WTC11 (cell line): ENCODE data around the gene GBF1. TPM values are rescaled to one million over a fixed set of nuclear protein-coding genes. Genes with fewer than 3 reads are reported as not detected.

Experiments used
- ATAC-seq: fragments of 200-7000 bp; cut with Tn5 transposase; 2 replicates; pipeline ENCODE4 v1.10.0; 2021; ENCODE audit warnings: mild to moderate bottlenecking, moderate library complexity
- CTCF ChIA-PET: fragments of 300-600 bp; sonication (Branson Sonifier 250); formaldehyde crosslinking; loops from one replicate; lab custom pipeline; 2021; ENCODE audit warnings: antibody characterized with exemption; lab: Charles Lee
- POLR2A ChIA-PET: fragments of 350-600 bp; sonication (Branson Sonifier 250); formaldehyde crosslinking; loops from one replicate; lab custom pipeline; 2021; ENCODE audit warnings: antibody characterized with exemption; lab: Charles Lee
- DNase-seq: peaks from one replicate; pipeline ENCODE4 v3.0.0; 2021; ENCODE audit warnings: low spot score
- H3K27ac Mint-ChIP-seq: 2 replicates; pipeline ENCODE4 v1.8.0; 2021; ENCODE audit warnings: mixed read lengths
- H3K27me3 Mint-ChIP-seq: 2 replicates; pipeline ENCODE4 v1.8.0; 2021; ENCODE audit warnings: low read depth, mild to moderate bottlenecking, moderate library complexity, mixed read lengths
- H3K36me3 Mint-ChIP-seq: 2 replicates; pipeline ENCODE4 v1.8.0; 2021; ENCODE audit warnings: mixed read lengths
- H3K4me1 Mint-ChIP-seq: 2 replicates; pipeline ENCODE4 v1.8.0; 2022; ENCODE audit warnings: mixed read lengths
- H3K4me3 Mint-ChIP-seq: 2 replicates; pipeline ENCODE4 v1.8.0; 2021; ENCODE audit warnings: mild to moderate bottlenecking, moderate library complexity, mixed read lengths
- H3K9me3 Mint-ChIP-seq: 2 replicates; pipeline ENCODE4 v1.8.0; 2021; ENCODE audit warnings: mixed read lengths
- CDX4 ChIP-seq: fragments of 250-450 bp; sonication (Bioruptor Pico); IDR thresholded peaks from 2 replicates; pipeline ENCODE4 v1.9.0; 2021; ENCODE audit warnings: moderate library complexity, mild to moderate bottlenecking, inconsistent platforms, borderline replicate concordance
- GRHL2 ChIP-seq: fragments of 250-450 bp; sonication (Bioruptor Pico); IDR thresholded peaks from 2 replicates; pipeline ENCODE4 v1.8.0; 2022; ENCODE audit warnings: mild to moderate bottlenecking, moderate library complexity; ENCODE audit not compliant: insufficient replicate concordance, severe bottlenecking
- GTF2I ChIP-seq: fragments of 250-450 bp; sonication (Bioruptor Pico); conservative IDR thresholded peaks from 2 replicates; pipeline ENCODE4 v1.4.0; 2021; ENCODE audit warnings: mild to moderate bottlenecking
- IRF2 ChIP-seq: sonication (generic); formaldehyde crosslinking; IDR thresholded peaks from 2 replicates; pipeline ENCODE4 v1.8.0; 2022; ENCODE audit warnings: low read depth, missing genetic modification reagents, borderline replicate concordance
- JUN ChIP-seq: sonication (generic); formaldehyde crosslinking; IDR thresholded peaks from 2 replicates; pipeline ENCODE4 v1.8.0; 2023; ENCODE audit warnings: mild to moderate bottlenecking, missing genetic modification reagents
- KAT7 ChIP-seq: sonication (generic); formaldehyde crosslinking; IDR thresholded peaks from 2 replicates; pipeline ENCODE4 v1.8.1; 2023; ENCODE audit warnings: missing genetic modification reagents, mild to moderate bottlenecking, borderline replicate concordance
- MYBL2 ChIP-seq: sonication (generic); formaldehyde crosslinking; IDR thresholded peaks from 2 replicates; pipeline ENCODE4 v1.8.1; 2023; ENCODE audit warnings: mild to moderate bottlenecking, moderate library complexity, missing genetic modification reagents
- NR2C2 ChIP-seq: sonication (generic); formaldehyde crosslinking; IDR thresholded peaks from 2 replicates; pipeline ENCODE4 v1.8.0; 2022; ENCODE audit warnings: mild to moderate bottlenecking, missing genetic modification reagents
- PREB ChIP-seq: sonication (generic); formaldehyde crosslinking; IDR thresholded peaks from 2 replicates; pipeline ENCODE4 v1.8.1; 2022; ENCODE audit warnings: mild to moderate bottlenecking, missing genetic modification reagents, moderate library complexity, borderline replicate concordance
- RELA ChIP-seq: sonication (generic); formaldehyde crosslinking; IDR thresholded peaks from 2 replicates; pipeline ENCODE4 v1.8.1; 2022; ENCODE audit warnings: missing genetic modification reagents, mild to moderate bottlenecking, borderline replicate concordance
- TEAD1 ChIP-seq: sonication (generic); formaldehyde crosslinking; IDR thresholded peaks from 2 replicates; pipeline ENCODE4 v1.8.0; 2022; ENCODE audit warnings: mild to moderate bottlenecking, missing genetic modification reagents
- TP53 ChIP-seq: sonication (generic); formaldehyde crosslinking; IDR thresholded peaks from 2 replicates; pipeline ENCODE4 v1.8.1; 2023; ENCODE audit warnings: mild to moderate bottlenecking, missing genetic modification reagents
- ZNF121 ChIP-seq: sonication (generic); formaldehyde crosslinking; IDR thresholded peaks from 2 replicates; pipeline ENCODE4 v1.8.0; 2023; ENCODE audit warnings: missing genetic modification reagents
- ZNF232 ChIP-seq: sonication (generic); formaldehyde crosslinking; IDR thresholded peaks from 2 replicates; pipeline ENCODE4 v1.8.0; 2022; ENCODE audit warnings: mild to moderate bottlenecking, missing genetic modification reagents
- ZNF396 ChIP-seq: fragments of 250-450 bp; sonication (Bioruptor Pico); IDR thresholded peaks from 2 replicates; pipeline ENCODE4 v1.8.0; 2021; ENCODE audit warnings: mild to moderate bottlenecking, moderate library complexity, borderline replicate concordance
- ZNF416 ChIP-seq: fragments of 250-450 bp; sonication (Bioruptor Pico); IDR thresholded peaks from 2 replicates; pipeline ENCODE4 v1.9.0; 2021; ENCODE audit warnings: mild to moderate bottlenecking, inconsistent platforms
- total RNA-seq: library from RNA; stranded (reverse); gene quantifications from 3 replicates; pipeline ENCODE4 v1.2.3, GENCODE V29; 2021
- TF ChIP-seq, protein P1 (sequence below): sonication (generic); formaldehyde crosslinking; IDR thresholded peaks from 2 replicates; pipeline ENCODE4 v1.8.0; 2022; ENCODE audit warnings: missing genetic modification reagents
- TF ChIP-seq, protein P2 (sequence below): sonication (generic); formaldehyde crosslinking; IDR thresholded peaks from 2 replicates; pipeline ENCODE4 v1.8.1; 2022; ENCODE audit warnings: low read depth, missing genetic modification reagents, borderline replicate concordance
- TF ChIP-seq, protein P3 (sequence below): fragments of 250-450 bp; sonication (Bioruptor Pico); IDR thresholded peaks from 2 replicates; pipeline ENCODE4 v1.9.0; 2021; ENCODE audit warnings: mild to moderate bottlenecking
- TF ChIP-seq, protein P4 (sequence below): sonication (generic); formaldehyde crosslinking; IDR thresholded peaks from 2 replicates; pipeline ENCODE4 v1.8.0; 2023; ENCODE audit warnings: mild to moderate bottlenecking, missing genetic modification reagents
- TF ChIP-seq, protein P5 (sequence below): sonication (generic); formaldehyde crosslinking; IDR thresholded peaks from 2 replicates; pipeline ENCODE4 v1.8.0; 2023; ENCODE audit warnings: missing genetic modification reagents
- TF ChIP-seq, protein P6 (sequence below): sonication (generic); formaldehyde crosslinking; IDR thresholded peaks from 2 replicates; pipeline ENCODE4 v1.8.1; 2023; ENCODE audit warnings: mild to moderate bottlenecking, missing genetic modification reagents, moderate library complexity

Gene GBF1
- total RNA-seq, 1 experiment from 2014 or later: 32.4 TPM

DNA sequence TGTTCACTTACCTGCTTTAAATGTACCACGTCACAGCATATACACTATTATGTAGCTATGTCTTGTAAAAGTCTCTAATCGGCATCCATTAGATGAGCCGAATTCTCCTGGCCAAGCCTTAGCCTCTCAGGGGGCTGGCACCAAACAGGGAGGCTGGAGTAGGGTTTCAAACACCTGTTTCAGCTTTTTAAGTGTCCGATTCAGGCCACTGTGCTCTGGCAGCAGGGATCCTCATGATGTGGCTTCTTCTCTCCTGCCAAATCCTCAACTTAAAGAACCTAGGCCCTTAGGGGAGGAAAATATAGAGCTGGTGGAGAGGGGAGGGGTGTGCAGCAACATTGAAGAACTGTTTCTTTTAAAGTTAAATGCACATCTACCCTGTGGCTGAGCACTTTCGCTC is 81.7 kb downstream of the GBF1 start (continued):
- TF ChIP-seq, protein P1, sequence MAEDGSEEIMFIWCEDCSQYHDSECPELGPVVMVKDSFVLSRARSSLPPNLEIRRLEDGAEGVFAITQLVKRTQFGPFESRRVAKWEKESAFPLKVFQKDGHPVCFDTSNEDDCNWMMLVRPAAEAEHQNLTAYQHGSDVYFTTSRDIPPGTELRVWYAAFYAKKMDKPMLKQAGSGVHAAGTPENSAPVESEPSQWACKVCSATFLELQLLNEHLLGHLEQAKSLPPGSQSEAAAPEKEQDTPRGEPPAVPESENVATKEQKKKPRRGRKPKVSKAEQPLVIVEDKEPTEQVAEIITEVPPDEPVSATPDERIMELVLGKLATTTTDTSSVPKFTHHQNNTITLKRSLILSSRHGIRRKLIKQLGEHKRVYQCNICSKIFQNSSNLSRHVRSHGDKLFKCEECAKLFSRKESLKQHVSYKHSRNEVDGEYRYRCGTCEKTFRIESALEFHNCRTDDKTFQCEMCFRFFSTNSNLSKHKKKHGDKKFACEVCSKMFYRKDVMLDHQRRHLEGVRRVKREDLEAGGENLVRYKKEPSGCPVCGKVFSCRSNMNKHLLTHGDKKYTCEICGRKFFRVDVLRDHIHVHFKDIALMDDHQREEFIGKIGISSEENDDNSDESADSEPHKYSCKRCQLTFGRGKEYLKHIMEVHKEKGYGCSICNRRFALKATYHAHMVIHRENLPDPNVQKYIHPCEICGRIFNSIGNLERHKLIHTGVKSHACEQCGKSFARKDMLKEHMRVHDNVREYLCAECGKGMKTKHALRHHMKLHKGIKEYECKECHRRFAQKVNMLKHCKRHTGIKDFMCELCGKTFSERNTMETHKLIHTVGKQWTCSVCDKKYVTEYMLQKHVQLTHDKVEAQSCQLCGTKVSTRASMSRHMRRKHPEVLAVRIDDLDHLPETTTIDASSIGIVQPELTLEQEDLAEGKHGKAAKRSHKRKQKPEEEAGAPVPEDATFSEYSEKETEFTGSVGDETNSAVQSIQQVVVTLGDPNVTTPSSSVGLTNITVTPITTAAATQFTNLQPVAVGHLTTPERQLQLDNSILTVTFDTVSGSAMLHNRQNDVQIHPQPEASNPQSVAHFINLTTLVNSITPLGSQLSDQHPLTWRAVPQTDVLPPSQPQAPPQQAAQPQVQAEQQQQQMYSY (CRISPR knock-in tag): no peak

DNA sequence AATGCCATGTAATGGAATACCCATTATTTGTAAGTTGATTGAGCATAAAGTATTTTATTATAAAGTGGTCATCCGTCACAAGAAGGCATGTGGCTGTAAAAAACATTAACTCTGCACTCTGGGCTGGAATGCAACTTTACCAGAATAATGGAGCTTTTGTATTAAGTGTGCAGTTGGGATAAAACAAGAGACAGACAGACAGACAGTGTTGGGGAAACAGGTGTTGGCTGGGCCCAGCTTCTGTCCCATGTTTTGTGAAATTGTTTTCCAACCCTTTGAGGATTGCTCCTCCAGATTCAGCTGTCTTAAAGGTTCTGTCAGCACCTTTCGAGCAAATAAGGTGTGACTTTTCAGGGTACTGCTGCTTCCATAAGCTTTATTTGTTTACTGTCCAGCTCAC is 82.3 kb downstream of the GBF1 start:
- CTCF ChIA-PET: interaction anchor here (0.5 to 2.2 kb wide), 5 partner anchors 25 to 158 kb away, joined by 3 to 7 read pairs (median 3); no protein-coding TSS in a partner anchor

DNA sequence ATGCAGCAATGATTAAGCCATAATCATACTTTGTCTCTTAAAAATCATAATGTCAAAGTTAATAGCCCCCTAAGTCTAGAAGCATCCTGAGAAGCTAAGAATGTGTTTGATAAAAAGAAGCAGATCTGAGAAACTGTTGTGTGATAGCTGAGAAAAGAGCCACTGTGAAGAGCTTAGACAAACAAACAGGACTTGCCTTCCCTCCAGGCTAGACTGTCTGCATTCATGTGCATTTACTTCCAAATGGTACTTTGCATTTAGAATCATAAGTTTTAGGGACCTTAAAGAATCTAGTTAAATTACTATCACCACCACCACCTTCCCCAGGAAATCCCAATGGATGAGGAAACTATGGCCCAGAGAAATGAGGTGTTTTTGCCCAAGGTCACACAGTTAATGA is 87.4 kb downstream of the GBF1 start:
- ChIA-PET CTCF (interaction anchor here (2.0 to 3.4 kb wide), 2 partner anchors 14 to 102 kb away, joined by 8 to 27 read pairs; no protein-coding TSS in a partner anchor), POLR2A (no interaction called here)
- Mint-ChIP-seq H3K9me3 (peaks cover 3% of the 10 kb centered on the region), H3K27ac (no peak overlapping the region), H3K36me3 (peaks cover 2% of the 10 kb centered on the region; the same call in 1 of the 2 replicates), H3K27me3 (peaks cover 18% of the 10 kb centered on the region), H3K4me3 (no peak overlapping the region), H3K4me1 (no peaks in the 10 kb centered on the region)
- DNase-seq (no peak), ATAC-seq (no peak)
- no peak for TF ChIP-seq NR2C2 (CRISPR knock-in tag)
- TF ChIP-seq GRHL2 (CRISPR knock-in tag): no peak
- TF ChIP-seq TP53 (CRISPR knock-in tag): no peak
- TF ChIP-seq, protein P2, sequence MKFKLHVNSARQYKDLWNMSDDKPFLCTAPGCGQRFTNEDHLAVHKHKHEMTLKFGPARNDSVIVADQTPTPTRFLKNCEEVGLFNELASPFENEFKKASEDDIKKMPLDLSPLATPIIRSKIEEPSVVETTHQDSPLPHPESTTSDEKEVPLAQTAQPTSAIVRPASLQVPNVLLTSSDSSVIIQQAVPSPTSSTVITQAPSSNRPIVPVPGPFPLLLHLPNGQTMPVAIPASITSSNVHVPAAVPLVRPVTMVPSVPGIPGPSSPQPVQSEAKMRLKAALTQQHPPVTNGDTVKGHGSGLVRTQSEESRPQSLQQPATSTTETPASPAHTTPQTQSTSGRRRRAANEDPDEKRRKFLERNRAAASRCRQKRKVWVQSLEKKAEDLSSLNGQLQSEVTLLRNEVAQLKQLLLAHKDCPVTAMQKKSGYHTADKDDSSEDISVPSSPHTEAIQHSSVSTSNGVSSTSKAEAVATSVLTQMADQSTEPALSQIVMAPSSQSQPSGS (CRISPR knock-in tag): no peak
- TF ChIP-seq KAT7 (CRISPR knock-in tag): no peak
- TF ChIP-seq, protein P3, sequence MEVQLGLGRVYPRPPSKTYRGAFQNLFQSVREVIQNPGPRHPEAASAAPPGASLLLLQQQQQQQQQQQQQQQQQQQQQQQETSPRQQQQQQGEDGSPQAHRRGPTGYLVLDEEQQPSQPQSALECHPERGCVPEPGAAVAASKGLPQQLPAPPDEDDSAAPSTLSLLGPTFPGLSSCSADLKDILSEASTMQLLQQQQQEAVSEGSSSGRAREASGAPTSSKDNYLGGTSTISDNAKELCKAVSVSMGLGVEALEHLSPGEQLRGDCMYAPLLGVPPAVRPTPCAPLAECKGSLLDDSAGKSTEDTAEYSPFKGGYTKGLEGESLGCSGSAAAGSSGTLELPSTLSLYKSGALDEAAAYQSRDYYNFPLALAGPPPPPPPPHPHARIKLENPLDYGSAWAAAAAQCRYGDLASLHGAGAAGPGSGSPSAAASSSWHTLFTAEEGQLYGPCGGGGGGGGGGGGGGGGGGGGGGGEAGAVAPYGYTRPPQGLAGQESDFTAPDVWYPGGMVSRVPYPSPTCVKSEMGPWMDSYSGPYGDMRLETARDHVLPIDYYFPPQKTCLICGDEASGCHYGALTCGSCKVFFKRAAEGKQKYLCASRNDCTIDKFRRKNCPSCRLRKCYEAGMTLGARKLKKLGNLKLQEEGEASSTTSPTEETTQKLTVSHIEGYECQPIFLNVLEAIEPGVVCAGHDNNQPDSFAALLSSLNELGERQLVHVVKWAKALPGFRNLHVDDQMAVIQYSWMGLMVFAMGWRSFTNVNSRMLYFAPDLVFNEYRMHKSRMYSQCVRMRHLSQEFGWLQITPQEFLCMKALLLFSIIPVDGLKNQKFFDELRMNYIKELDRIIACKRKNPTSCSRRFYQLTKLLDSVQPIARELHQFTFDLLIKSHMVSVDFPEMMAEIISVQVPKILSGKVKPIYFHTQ (CRISPR knock-in tag): no peak
- no peak for TF ChIP-seq MYBL2 (CRISPR knock-in tag)
- no peak for TF ChIP-seq PREB (CRISPR knock-in tag)
- TF ChIP-seq RELA: no peak
- TF ChIP-seq, protein P4, sequence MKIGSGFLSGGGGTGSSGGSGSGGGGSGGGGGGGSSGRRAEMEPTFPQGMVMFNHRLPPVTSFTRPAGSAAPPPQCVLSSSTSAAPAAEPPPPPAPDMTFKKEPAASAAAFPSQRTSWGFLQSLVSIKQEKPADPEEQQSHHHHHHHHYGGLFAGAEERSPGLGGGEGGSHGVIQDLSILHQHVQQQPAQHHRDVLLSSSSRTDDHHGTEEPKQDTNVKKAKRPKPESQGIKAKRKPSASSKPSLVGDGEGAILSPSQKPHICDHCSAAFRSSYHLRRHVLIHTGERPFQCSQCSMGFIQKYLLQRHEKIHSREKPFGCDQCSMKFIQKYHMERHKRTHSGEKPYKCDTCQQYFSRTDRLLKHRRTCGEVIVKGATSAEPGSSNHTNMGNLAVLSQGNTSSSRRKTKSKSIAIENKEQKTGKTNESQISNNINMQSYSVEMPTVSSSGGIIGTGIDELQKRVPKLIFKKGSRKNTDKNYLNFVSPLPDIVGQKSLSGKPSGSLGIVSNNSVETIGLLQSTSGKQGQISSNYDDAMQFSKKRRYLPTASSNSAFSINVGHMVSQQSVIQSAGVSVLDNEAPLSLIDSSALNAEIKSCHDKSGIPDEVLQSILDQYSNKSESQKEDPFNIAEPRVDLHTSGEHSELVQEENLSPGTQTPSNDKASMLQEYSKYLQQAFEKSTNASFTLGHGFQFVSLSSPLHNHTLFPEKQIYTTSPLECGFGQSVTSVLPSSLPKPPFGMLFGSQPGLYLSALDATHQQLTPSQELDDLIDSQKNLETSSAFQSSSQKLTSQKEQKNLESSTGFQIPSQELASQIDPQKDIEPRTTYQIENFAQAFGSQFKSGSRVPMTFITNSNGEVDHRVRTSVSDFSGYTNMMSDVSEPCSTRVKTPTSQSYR (CRISPR knock-in tag): no peak
- TF ChIP-seq, protein P5, sequence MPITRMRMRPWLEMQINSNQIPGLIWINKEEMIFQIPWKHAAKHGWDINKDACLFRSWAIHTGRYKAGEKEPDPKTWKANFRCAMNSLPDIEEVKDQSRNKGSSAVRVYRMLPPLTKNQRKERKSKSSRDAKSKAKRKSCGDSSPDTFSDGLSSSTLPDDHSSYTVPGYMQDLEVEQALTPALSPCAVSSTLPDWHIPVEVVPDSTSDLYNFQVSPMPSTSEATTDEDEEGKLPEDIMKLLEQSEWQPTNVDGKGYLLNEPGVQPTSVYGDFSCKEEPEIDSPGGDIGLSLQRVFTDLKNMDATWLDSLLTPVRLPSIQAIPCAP (CRISPR knock-in tag): no peak

More for the DNA sequence above, 82.3 kb downstream of the GBF1 start:
- no peak for DNase-seq
- no peak overlapping the region for H3K4me3 Mint-ChIP-seq
- POLR2A ChIA-PET: no interaction called here
- H3K36me3 Mint-ChIP-seq: peaks cover 2% of the 10 kb centered on the region; the same call in 1 of the 2 replicates
- peaks cover 3% of the 10 kb centered on the region; the same call in 1 of the 2 replicates for H3K27me3 Mint-ChIP-seq
- TF ChIP-seq TEAD1 (CRISPR knock-in tag) (no peak), CDX4 (no peak), IRF2 (CRISPR knock-in tag) (no peak), ZNF416 (CRISPR knock-in tag) (no peak), GTF2I (CRISPR knock-in tag) (no peak), ZNF121 (CRISPR knock-in tag) (no peak), RELA (no peak), ZNF232 (CRISPR knock-in tag) (no peak), JUN (CRISPR knock-in tag) (no peak), ZNF396 (CRISPR knock-in tag) (no peak)
- TF ChIP-seq, protein P6, sequence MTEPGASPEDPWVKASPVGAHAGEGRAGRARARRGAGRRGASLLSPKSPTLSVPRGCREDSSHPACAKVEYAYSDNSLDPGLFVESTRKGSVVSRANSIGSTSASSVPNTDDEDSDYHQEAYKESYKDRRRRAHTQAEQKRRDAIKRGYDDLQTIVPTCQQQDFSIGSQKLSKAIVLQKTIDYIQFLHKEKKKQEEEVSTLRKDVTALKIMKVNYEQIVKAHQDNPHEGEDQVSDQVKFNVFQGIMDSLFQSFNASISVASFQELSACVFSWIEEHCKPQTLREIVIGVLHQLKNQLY (CRISPR knock-in tag): no peak
- TF ChIP-seq, all 79 proteins: peak for 0
- no peak for ATAC-seq
- Mint-ChIP-seq H3K27ac (no peak overlapping the region), H3K4me1 (peaks cover 6% of the 10 kb centered on the region), H3K9me3 (peaks cover 3% of the 10 kb centered on the region)
